Epithelial cell of esophagus (primary cell): ENCODE data around the gene TRIP11.

Experiments used
- DNase-seq: peaks from one replicate; pipeline ENCODE4 v3.0.0; 2010; ENCODE audit warnings: low read depth
- H3K4me3 ChIP-seq: 2 replicates; pipeline ENCODE4 v1.5.1; 2011; ENCODE audit warnings: mild to moderate bottlenecking, low read length, control low read depth
- TF ChIP-seq, protein P1 (sequence below): IDR thresholded peaks from 2 replicates; pipeline ENCODE4 v1.5.1; 2011; ENCODE audit warnings: low read depth, mild to moderate bottlenecking, low read length, control low read depth, inconsistent platforms; ENCODE audit not compliant: insufficient read depth; ENCODE audit errors: missing control alignments

TRIP11 gene

DNA sequence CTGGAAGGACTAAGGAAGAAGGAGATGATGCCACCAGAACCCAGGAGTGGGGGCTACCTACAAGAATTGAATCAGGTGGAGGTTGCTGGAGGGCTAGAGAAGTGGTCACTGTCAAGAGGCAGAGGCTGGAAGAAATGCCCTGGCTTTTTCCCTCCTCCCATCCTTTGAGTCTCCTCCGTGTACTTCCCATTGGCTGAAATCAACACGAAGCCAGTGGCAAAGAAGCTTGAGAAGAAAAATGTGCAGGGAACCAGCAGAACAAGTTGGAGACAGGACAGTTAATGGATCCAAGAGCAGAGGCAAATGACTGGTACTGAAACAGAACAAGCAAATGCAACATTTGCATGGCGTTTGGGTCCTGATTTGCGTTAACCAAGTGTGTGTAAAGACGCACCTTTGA lies 83.2 kb downstream of the TRIP11 start:
- peak; percentile 5 for DNase-seq
- TF ChIP-seq, protein P1, sequence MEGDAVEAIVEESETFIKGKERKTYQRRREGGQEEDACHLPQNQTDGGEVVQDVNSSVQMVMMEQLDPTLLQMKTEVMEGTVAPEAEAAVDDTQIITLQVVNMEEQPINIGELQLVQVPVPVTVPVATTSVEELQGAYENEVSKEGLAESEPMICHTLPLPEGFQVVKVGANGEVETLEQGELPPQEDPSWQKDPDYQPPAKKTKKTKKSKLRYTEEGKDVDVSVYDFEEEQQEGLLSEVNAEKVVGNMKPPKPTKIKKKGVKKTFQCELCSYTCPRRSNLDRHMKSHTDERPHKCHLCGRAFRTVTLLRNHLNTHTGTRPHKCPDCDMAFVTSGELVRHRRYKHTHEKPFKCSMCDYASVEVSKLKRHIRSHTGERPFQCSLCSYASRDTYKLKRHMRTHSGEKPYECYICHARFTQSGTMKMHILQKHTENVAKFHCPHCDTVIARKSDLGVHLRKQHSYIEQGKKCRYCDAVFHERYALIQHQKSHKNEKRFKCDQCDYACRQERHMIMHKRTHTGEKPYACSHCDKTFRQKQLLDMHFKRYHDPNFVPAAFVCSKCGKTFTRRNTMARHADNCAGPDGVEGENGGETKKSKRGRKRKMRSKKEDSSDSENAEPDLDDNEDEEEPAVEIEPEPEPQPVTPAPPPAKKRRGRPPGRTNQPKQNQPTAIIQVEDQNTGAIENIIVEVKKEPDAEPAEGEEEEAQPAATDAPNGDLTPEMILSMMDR, result no peak
- H3K4me3 ChIP-seq, result no peak overlapping the region

- TF ChIP-seq, protein P1, result no peak
- DNase-seq, result no peak
- H3K4me3 ChIP-seq, result no peak overlapping the region
These were observed 84.7 kb downstream of the TRIP11 start for GRCh38 chr14:91955168-91955567.

DNA sequence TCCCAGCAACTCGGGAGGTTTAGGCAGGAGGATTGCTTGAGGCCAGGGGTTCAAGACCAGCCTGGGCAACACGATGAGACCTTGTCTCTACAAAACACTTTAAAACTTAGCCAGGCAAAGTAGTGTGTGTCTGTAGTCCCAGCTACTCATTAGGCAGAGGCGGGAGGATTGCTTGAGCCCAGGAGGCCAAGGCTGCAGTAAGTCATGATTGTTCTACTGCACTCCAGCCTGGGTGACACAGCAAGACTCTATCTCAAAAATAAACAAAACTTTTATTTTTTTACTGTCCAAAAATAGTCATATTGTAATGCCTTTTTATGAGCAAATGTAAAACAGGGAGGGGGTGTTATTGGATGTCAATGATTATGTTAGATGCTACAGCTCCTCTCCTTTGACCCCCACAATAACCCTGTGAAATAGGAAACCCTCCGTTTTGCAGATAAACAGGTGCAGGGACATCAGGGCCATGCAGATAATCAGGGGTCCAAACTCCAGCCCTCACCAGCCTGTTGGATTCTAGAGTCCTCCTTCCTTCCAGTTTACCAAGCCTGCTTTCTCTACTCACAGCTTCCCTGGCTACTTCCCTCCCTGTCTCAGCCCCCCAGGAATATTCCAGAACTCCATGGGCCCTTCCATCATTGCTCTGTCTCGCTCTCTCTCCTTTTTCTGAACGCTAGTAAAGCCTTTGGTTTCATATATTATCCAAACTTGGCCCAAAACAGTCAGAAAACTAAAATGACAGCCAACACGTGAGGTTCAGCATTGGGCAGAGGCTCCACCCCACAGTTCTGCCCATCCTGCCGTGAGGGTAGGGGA lies 86.5 kb downstream of the TRIP11 start:
- DNase-seq, result no peak
- TF ChIP-seq, protein P1, result no peak
- no peak overlapping the region for H3K4me3 ChIP-seq

DNA sequence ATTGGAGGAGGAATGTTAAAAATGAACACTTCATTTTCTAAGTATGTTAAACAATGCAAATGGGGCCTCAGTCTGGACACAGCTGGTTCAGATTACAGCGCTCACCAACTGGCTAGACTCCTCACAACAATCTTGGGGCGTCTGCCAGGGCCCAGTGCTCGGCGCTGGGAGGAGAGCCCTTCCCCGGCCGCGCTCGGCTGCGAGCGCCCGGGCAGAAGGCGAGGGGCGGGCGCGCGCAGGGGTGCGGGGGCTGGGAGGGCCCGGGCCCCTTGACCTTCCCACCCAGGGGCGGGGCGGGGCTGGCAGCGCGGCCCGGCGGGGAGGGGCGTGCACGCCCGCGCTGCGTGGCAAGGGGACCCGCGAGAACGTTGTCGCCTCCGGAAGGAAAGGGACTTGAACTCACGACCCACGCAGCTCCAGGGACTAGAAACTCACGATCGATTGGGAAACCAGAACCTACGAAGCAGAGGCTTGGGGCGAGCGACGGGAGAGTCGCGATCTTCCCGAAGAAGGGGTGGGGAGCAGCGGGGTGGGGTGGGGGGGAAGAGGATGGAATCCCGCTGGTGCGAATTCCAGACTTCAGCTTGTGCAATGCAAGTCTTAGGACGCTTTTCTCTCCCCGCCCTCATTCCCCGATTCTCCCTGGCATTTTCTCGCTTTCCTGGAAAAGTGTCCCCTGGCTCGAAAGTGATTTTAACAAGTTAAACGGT lies 92.2 kb downstream of the TRIP11 start, which contains the start of gene FBLN5:
Gene FBLN5 (minus strand): TSS at position 220 of the 710 bp plus-strand sequence. CDS start 465 bp downstream, outside the sequence.
- DNase-seq, result peak; percentile 51
- TF ChIP-seq, protein P1, result no peak
- H3K4me3 ChIP-seq, result peak within 1 kb of the TSS; percentile 43

DNA sequence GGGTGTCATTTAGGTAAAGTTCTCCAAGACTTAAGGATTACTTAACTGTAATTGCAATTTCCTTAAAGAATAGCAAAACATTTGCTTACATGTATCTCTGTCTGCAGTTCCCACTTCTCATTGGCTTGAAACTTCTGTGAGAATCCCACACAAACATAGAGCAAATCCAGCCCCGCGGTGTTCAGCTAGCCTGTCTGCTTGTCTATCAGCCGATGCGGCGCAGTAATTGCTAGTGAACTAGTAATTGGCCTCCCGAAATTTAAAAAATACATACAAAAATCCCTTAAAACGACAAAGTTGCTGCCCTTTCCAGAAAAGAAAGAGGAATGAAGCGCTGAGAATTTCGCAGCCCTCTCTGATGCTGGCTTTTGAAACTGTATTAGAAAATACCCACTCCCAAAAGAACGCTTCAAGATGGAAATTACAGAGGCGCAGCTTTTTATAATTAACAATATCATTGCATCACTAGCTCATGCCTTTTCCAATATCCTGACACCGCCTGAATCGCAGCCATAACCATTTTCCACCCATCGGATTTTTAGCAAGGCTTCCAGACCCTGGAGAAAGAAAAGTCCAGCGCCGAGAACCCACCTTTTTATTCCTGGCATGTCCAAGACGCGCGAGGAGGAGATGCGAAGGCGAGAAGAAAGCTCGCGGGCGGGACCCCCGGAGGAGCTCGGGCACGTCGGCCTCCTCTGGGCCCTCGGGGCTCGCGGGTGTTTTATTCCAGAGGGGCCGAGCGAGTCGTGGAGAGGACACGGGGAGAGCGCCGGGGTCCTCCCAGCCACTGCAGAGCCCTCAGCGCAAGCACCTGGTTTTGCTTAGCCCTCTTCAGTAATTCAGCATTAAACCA lies 93.0 kb downstream of the TRIP11 start:
- TF ChIP-seq, protein P1, result no peak
- H3K4me3 ChIP-seq, result peak overlapping the region; percentile 43
- DNase-seq, result no peak

DNA sequence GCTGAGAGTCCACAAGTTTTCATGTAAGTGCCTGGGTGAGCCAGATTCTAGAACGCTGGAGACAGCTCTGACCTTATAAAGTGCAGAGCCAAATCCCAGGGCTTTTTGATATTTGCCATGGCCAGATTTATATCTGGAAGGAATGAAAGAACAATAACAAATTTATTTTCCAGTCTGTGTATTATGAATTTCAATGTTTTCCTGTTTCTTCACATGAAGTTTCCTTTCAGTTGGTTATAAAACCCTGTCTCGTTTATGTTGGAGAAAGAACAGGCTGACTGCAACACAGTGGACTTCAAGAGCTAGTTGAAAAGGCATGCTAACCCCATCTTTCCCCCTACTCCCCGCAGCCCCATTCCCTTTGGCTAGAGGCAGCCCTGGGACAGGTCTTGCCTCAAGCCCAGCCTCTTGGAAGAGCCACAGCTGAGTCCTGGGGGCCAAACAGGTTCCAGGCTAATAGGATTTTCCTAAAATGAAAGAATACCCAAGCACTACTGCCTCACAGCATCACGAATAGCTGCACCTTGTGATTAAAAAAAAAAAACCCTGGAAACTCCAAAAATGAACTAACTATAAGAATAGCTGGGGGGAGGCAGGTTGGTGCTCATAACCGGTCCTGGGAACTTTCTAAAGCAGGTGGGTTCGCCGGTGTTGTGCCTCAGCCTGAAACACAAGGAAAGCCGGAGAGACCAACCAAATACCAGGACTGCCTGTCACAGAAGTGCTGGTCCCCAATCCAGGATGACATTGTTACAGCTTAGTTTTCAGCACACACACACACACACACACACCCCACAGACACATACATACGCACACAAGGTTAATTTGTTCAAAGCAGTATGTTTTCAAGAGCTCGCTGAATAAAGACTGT lies 93.9 kb downstream of the TRIP11 start:
- no peak for DNase-seq
- TF ChIP-seq, protein P1, result no peak
- H3K4me3 ChIP-seq, result no peak overlapping the region
